ENCODE measurements around the gene DKKL1. TPM values are rescaled to one million over a fixed set of nuclear protein-coding genes. Genes with fewer than 3 reads are reported as not detected.

DKKL1 gene
- total and polyA plus RNA-seq, 8 donors, result 0.12 to 1.3 (median 0.46) TPM; not detected in 3

- Histone ChIP-seq H3K27ac (no peak overlapping the region), H3K9me3 (no peaks in the 10 kb centered on the region), H3K27me3 (no peaks in the 10 kb centered on the region), H3K36me3 (peaks cover 0 to 12% (median 0%) of the 10 kb centered on the region in 3 donors), H3K4me3 (no peak overlapping the region), H3K4me1 (no peaks in the 10 kb centered on the region)
- TF ChIP-seq CTCF (IDR thresholded peaks at IDR 0.05), result no peak
- 86 to 89% methylated on average over 5 to 7 of the region's 7 CpGs for WGBS, 2 donors
- intact Hi-C loops (cut with DNase I), result no loop called here
- FAIRE-seq (no peak), ATAC-seq (no peak), DNase-seq (no peak)
Measured at GRCh38 chr19:49356382-49356781, 7.3 kb upstream of the DKKL1 start.

GRCh38 chr19:49357186-49357585, 6.5 kb upstream of the DKKL1 start:
- Histone ChIP-seq H3K4me3 (no peak overlapping the region), H3K36me3 (peaks cover 0 to 12% (median 0%) of the 10 kb centered on the region in 3 donors), H3K4me1 (no peaks in the 10 kb centered on the region), H3K27ac (no peak overlapping the region), H3K9me3 (no peaks in the 10 kb centered on the region), H3K27me3 (no peaks in the 10 kb centered on the region)
- 84 to 88% methylated on average over 9 of the region's 9 CpGs for WGBS, 2 donors
- TF ChIP-seq CTCF (IDR thresholded peaks at IDR 0.05), result no peak
- intact Hi-C loops (cut with DNase I), result no loop called here
- FAIRE-seq (no peak), ATAC-seq (no peak), DNase-seq (peak in 1 of 6 donors; percentile 21)

GRCh38 chr19:49359851-49360820, 3.5 kb upstream of the DKKL1 start:
- H3K27ac ChIP-seq, result no peak overlapping the region
- no peak for FAIRE-seq
- intact Hi-C loops (cut with DNase I), result no loop called here
- no peak for TF ChIP-seq CTCF (IDR thresholded peaks at IDR 0.05)
- ATAC-seq, result no peak
- H3K4me3 ChIP-seq, result no peak overlapping the region
- no peaks in the 10 kb centered on the region for H3K9me3 ChIP-seq
- DNase-seq, result peak in 1 of 6 donors; percentile 53
- H3K4me1 ChIP-seq, result peaks cover 0 to 4% (median 0%) of the 10 kb centered on the region in 3 donors
- H3K36me3 ChIP-seq, result peaks cover 0 to under 1% (median 0%) of the 10 kb centered on the region in 3 donors
- WGBS, 2 donors, result 83 to 91% methylated on average over 17 of the region's 17 CpGs
- H3K27me3 ChIP-seq, result no peaks in the 10 kb centered on the region

- Histone ChIP-seq H3K27me3 (no peaks in the 10 kb centered on the region), H3K4me3 (peak overlapping the region; percentile 38 to 77 (median 57)), H3K27ac (peak overlapping the region; percentile 44 to 90 (median 78)), H3K36me3 (no peaks in the 10 kb centered on the region), H3K9me3 (no peaks in the 10 kb centered on the region), H3K4me1 (peaks cover 0 to 4% (median 0%) of the 10 kb centered on the region in 3 donors)
- FAIRE-seq (no peak), ATAC-seq (peak; percentile 48 to 69 (median 64)), DNase-seq (peak; percentile 79 to 91 (median 86))
- WGBS, 2 donors, result 4% methylated on average over 19 to 27 of the region's 27 CpGs
- TF ChIP-seq CTCF (IDR thresholded peaks at IDR 0.05), result no peak
- intact Hi-C loops (cut with DNase I), result no loop called here
Measured at GRCh38 chr19:49361438-49362047, 2.1 kb upstream of the DKKL1 start.

All from pancreas (tissue), 10 donors.